Fibroblast of gingiva (primary cell): Measurements from ENCODE around the gene C10orf105.
A peak's percentile ranks its signal among the peaks of the same experiment; 100 is the strongest.

Experiments used
- DNase-seq: peaks from one replicate; pipeline ENCODE4 v3.0.0-alpha.2; 2011; ENCODE audit warnings: low read depth

The C10orf105 gene

DNA sequence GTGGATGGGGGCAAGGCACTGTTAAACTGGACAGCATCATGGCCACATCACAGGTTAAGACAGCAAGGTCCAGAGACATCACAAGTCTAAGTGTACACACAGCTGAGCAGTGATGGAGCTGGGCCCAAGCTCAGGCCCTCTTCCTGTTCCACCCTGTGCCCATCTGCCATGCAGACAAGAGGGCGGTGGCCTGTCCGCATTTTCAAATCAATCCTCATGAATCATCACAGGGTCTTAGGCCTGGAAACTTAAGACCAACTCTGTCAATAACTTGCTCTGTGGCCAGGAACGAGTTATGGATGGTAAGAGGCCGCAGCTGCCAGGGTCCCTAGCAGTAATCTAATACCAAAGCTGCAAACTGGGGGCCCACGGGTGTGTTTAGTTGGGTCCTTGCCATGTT is 3.2 kb downstream of the C10orf105 start:
- no peak for DNase-seq

DNA sequence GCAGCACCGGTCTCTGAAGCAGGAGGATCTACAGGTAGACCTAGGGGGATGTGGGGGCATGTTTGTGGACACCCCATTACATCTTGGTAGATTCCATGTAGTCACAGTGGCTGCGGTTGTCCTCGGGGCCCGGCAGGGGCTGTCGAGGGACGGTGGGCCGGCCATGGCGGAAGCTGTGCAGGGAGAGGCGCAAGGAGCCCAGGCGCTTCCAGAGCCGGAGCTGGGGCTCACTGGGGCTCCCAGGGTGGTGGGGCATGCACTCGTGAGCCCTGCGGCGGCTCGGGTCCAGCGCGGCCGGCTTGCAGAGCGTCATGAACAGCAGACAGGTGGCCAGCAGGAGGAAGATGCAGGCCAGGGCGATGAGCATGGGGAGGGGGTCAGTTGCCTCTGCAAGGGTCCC is 3.7 kb downstream of the C10orf105 start:
- DNase-seq = no peak

DNA sequence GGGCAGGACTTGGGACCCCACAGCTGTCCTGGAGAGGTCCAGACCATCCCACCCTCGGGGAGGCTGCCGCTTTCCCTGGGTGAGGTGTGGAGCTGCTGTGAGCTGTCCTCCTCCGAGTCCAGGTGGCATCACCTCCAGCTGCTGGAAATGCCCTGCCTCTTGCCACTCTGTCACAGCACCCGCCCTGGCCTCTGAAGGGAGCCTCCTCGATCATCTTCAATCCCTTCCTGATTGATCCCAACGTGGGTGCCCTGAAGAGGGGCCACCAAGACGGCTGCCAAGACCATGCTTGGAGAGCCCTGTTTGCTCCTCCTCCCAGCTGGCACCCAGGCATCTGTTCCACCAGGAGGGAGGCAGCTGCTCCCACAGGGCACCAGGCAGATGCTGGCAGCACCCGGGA is 4.6 kb downstream of the C10orf105 start:
- no peak for DNase-seq

DNA sequence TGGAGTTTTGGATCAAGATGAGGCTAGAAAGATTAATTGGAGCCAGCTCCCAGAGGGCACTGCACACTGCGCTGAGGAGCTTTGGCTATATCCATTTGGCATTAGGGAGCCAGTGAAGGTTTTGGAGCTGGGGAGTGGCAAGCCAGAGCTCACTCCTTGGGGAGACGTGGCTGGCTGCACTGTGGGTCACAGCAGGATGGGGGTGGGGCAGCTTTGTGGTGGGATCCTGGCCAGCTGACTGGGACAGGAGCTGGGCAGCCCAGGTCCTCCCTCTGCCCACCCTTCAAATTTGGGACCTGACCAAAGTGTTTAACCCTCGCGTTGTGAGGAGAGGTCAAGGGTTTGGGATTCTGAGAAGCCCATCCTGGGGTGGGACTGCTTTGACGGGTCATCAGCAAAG is 5.0 kb downstream of the C10orf105 start:
- no peak for DNase-seq

DNA sequence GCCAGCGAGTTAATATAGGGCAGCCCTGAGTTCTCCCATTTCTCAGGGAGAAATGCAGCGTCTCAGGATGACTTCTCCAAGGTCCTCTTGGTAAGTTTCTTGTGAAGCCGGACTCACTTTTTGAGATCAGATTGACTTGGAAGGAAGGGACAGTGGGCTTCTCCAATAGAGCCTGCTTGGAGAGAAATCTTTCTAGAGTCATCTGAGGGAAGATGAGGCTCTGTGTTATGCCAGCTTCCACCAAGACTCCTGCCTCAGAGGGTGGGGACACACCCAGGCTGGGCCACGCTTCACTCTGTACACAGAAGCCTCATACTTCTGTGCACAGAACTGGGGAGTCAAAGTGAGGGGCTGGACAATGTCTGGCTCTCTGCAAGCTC is 5.6 kb downstream of the C10orf105 start:
- no peak for DNase-seq

DNA sequence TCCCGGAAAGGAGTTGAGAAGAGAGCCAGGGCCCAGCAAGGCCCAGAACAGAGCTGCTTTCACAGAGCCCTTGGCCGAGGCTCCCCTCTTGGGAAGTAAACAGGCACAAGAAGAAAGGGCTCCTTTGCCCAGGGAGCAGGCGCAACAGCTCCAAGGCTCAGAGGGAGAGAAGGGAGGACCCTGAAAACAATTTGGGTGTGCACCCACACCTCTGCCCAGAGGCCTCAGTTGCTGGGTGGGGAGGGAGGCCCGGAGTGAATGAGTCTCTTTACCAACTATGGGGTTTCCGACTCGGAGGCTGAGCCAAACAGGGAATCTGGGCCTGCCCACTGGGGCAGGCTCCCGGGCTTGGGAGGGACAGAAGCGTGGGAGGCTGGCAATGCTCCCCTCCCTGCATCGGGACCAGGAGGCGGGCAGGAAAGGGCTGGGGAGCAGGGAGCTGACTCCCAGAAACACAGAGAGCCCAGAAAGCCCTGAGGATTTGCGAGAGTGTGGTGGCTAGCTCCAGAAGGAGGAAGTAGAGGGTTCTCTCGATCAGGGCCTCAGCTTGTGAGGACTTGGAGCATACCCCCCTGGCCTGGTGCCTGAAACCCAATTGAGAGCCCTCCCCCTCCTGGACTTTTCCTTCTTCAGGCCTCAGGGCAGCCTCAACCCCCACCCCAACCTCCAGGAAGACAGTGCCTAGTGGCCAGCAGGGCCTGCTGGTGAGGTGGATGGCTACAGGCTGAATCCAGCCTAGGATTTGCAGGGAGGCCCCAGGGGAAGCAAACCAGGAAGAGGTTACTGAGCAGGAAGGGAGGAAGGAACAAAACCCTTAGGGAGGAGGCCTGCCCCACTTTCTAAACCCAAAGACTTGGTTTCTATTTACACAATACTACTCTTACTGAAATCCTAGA is 6.2 kb downstream of the C10orf105 start:
- DNase-seq = peak; percentile 91

DNA sequence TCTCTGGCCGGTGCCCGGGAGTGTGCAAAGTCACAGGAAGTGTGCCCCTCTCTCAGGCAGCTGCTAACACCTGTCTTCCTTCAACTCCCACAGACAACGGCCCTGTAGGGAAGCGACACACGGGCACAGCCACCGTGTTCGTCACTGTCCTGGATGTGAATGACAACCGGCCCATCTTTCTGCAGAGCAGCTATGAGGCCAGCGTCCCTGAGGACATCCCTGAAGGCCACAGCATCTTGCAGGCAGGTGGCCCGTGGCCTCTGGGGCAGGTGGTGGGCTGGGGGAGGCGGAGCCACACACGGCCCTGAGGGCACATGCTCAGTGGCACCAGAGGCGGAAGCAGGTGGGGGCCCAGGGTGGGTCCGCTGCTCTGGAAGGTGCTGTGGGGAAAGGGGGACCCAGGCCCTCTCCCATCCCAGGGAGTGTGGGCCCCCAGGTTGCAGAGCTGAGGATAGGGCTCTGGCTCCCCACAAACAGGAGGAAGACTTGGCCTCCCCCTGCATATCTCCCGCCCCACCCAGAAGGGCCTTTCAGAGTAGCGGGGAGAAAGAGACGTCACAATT is 6.9 kb downstream of the C10orf105 start:
- no peak for DNase-seq

DNA sequence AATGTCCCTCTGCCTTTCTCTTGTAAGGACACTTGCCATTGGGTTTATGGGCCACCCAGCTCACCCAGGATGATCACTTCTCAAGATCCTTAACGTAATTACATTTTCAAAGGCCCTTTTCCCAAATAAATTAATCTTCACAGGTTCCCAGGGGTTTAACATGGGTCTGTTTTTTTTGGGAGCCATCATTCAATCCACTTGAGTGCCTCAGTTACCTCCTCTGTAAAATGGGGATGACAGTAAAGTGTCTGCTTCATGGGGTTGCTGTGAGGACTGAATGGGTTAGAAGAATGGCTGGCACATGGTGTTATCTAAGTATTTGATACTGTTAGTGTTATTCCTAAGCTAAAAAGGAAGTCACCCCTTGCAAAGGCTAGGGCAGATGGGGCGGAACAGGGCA is 7.4 kb downstream of the C10orf105 start:
- DNase-seq = no peak

DNA sequence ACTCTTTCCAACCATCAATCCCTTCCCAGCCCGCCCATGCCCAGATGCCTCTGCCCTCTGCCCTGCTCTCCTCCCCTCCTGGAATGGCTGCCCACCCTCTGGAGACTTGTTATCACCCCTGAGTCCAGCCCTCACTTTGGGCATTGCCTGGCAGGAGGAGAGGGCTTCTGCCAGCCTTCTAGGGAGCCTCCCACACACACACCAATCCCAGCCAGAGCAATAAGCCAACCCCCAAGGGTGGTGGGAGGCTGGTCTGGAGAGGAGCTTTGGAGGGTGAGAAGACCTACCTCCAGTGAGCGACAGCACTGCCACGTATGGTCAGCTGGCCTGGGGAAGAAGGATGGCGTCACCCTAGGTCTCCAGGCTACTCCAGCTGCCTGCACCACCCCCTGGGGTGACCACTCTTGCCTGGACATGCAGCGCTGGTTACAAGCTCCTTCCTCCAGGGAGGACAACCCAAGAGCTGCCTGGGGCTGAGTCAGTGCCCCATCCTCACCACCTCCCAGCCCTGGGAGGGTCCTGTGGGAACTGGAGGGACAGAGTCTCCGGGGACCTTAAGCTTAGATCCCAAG is 8.4 kb downstream of the C10orf105 start:
- DNase-seq = no peak

DNA sequence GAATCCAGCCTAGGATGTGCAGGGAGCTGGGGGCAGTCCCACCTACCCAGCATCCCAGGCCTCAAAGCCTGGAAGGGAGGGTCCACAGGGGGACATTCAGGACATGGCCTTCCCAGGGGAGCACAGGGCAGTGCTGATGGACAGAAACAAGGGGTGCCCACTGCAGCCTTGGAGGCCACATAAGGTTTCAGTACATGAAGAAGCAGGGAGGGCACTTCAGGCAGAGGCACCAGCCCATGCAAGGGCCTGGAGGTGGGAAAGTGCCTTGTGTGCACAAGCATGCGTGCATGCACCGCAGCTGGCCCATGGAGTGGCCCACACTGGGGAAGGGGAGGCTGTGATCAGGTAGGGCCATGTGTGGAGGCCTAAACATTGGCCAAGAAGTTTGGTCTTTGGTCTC is 9.1 kb downstream of the C10orf105 start:
- DNase-seq = no peak

DNA sequence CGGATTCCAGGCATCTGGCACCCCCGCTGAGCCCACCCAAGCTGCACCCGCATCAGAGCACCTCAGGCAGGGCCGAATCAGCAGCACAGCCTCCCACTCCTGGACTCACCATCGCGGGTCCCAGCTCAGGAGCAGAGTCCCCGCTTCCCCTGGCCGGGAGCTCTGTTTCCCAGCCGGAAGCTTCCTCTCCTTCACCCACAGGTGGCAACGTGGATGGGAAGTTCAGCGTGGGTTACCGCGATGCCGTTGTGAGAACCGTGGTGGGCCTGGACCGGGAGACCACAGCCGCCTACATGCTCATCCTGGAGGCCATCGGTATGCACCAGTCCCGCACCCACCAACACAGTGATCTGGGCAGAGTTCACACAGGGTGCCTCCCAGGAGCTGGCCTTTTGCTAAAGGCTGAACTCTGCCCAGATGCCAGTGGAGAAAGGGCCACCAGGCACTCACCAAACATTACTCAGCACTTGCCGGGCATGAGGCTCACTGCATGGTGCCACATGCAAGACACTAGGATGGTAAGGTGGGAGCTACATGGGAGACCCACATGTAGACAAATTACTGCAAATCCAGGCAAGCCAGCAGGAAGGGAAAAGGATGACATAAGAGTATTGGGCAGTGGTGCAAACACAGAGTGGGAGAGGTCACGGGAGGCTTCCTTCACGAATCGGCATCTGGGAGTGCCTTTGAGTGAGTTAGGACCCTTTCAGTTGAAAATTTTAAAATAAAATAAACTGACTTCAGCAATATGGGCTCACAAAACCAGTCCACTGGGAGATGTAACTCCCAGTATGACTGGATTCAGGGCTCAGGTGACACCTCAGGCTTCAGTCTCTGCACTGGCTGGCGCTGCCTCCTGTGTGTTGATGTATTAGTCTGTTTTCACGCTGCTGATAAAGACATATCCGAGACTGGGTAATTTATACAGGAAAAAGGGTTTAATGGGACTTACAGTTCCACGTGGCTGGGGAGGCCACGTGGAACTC is 10.4 kb downstream of the C10orf105 start:
- no peak for DNase-seq

DNA sequence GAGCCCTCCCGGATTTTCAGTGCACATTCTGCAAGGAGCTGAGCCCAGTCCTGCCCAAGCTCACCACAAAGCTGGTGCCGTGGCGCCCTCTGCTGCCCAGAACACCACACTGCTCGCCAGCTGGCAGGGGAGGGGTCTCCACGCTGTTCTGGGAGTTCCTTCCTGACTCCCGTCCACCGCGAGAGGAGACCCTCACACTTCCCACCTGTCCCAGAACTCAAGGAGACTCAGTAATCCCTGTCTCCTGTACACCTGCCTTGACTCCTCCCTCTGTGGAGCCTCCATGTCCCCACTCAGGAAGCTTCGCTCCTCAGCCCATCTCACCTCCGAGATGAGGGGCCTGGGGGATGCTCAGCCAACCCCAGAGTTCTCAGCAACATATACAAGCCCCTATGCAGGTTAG is 11.3 kb downstream of the C10orf105 start:
- DNase-seq = no peak

DNA sequence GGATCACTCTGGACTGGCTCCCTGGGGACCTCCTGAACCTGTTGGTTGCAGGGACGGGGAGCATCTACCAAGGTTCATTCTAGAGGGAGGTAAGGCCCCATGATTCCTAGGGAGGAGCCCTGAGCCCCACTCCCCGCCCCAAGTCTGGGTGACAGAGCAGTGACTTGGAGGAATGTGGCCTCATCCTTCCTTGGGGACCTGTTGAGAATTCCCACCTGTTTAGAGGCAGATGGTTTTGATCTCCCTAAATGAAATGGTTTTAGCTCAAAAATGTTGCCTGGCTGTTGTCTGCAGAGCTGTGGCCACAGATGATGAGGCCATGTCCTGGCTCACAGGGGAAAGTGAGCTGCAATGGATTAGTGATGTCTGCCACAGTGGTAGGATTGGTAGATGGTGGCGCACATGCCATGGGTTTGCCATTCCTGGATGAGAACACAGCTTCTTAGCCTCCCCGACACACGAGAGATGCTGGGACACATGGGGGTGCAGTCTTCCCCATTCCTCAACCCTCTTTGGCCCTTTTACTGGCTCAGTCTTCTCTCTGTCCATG is 12.3 kb downstream of the C10orf105 start:
- no peak for DNase-seq

DNA sequence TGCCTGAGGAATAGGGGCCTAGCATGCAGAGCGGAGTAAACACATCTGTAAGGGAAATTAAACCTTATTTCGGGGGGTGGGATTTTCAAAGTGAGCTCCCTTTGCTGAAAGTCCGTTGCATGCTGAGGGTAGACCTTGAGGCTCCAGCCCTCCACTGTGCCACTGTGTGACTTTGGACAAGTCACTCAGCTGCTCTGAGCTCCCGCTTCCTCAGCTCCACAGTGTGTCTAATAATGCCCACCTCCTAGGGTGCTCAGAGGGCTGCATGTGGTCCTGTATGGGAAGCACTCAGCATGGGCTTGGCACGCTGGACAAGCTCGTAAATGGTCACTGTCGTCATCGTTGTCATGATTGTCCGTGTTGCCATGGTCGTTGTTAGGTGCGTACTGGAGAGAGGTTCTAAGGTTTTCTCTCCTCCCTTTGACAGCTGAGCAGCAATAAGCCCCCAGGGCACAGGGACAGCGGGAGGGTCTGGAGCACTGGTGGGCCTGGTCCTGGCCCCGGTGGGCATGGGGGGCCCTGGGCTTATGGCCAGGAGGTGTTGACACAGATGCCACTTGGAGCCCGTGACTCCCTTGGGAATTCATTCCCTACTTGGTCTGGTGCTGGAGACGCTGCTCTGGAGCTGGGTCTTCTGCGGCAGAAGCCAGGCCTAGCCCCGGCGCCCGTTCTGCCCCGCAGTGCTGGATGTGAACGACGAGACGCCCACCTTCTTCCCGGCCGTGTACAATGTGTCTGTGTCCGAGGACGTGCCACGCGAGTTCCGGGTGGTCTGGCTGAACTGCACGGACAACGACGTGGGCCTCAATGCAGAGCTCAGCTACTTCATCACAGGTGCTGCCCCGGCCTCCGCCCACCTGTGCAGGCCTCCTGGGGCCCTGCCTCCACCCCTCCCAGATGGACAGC is 13.1 kb downstream of the C10orf105 start:
- no peak for DNase-seq

DNA sequence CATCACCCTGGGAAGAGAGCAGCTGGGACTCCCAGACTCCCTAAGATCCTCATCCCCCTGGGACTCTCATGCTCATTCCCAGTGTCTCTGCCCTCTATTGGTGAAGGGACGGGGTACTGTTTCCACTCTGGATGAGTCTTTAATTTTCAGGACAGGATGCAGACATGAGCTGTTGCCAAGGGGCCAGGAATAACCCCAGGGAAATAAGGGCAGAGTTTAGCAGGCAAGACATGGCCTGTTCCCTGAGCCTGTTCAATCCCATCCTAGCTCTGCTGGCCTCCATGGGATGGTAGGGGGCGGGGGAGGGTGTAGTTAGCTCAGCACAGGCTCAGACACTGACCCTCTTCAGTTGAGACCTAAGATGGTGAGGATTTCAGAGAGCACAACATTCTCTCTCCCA is 14.0 kb downstream of the C10orf105 start:
- DNase-seq = no peak

DNA sequence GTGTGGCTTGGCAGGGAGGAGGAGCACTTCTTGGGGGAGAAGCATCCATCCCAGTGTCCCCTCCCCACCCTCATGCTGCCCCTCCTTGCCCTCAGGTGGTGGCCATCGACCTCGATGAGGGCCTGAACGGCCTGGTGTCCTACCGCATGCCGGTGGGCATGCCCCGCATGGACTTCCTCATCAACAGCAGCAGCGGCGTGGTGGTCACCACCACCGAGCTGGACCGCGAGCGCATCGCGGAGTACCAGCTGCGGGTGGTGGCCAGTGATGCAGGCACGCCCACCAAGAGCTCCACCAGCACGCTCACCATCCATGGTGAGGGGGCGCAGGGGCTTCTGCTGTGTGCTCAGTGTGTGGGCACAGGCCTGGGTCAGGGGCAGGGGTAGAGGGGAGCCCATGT is 14.8 kb downstream of the C10orf105 start:
- DNase-seq = no peak

DNA sequence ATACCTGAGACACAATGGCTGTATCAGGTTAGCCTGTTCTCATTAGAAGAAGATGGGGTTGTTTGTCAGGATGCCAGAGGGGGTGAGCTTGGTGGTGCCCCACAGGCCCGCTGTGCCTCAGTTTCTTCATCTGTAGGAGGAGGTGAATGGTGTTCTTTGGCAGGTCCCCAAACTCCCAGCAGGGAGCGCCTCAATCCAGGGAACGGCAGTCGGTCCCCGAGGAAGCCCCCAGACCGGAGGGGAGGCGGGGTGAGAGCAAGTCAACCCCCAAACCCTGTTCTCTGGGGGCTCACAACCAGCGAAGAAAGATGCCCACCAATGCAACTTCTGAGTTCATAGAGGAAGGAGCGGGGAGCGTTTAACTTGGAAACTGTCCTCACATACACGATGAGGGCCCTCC is 16.0 kb downstream of the C10orf105 start:
- DNase-seq = no peak

DNA sequence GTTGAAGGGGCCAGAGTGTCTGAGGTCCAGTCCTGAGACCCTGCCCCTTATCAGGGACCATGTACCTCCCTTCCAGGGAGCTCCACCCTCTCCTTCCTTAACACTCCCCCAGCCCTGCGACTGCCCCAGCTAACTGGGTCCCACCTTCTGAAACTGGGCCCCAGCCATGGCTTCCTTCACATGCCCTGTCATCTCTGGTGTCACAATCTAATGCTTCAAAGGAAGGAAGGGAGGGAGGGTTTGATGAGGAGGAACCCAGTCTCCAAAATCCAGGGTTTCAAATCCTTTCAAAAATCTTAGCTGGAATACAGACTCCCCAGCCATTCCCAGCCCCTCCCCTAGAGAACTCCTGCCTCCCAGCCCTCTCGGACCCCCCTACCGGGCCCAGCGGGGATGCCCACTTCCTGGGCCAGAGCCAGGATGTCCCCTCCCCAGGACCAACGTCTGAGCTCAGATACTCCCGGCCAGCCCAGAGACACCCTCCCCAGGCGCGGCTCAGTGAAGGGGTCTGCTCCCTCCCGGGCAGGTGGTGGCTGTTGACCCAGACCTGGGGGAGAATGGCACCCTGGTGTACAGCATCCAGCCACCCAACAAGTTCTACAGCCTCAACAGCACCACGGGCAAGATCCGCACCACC is 18.0 kb downstream of the C10orf105 start:
- DNase-seq = no peak

DNA sequence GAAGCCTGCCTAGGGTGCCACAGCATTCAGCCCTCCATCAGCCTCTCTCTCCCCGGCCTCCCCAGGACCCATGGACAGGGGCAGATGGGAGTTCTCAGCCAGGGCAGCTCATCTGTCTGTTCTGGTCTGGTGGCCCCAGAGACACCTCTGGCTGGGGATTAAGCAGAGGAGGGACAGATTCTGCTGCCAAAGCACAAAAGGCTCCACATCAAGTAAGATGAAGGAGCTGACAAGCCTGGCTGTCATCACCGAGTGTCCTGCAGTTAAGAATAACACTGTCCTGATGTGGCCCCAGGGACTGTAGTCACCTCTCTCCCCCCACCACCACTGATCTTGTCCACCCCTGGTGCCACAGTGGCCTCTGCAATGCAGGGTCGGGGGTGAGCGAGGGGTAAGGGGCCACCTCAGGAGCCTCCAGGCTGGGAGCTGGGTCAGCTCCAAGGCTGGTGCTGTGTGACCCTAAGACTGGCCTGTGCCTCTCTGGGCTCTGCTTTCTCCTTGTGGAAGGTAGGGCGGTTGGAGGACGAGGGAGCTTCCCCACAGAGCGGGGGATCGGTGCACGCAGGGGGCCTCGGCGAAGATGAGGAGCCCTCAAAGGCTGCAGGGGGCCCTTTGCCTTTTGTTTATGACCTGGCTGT is 18.7 kb downstream of the C10orf105 start:
- DNase-seq = no peak

DNA sequence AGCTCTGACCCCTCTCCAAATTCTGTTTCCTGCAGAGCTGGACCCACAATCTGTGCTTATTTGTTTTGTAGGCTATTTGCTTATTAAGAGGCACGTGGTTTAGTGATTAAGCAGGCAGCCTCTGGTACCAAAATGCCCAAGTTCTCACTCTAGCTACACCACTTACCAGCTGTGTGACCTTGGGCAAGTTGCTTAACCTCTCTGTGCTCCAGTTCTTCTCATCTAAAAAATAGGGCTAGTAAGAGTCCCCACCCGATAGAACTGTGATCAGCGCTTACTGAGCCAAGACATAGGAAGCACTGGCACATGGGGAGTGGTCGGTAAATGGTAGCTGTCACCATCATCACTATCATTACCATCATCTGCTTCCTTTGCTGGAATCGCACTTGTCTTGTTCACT is 20.8 kb downstream of the C10orf105 start:
- DNase-seq = no peak
